ENCODE data around the gene EML1. TPM values are rescaled to one million over a fixed set of nuclear protein-coding genes. Genes with fewer than 3 reads are reported as not detected.

EML1 gene, protein sequence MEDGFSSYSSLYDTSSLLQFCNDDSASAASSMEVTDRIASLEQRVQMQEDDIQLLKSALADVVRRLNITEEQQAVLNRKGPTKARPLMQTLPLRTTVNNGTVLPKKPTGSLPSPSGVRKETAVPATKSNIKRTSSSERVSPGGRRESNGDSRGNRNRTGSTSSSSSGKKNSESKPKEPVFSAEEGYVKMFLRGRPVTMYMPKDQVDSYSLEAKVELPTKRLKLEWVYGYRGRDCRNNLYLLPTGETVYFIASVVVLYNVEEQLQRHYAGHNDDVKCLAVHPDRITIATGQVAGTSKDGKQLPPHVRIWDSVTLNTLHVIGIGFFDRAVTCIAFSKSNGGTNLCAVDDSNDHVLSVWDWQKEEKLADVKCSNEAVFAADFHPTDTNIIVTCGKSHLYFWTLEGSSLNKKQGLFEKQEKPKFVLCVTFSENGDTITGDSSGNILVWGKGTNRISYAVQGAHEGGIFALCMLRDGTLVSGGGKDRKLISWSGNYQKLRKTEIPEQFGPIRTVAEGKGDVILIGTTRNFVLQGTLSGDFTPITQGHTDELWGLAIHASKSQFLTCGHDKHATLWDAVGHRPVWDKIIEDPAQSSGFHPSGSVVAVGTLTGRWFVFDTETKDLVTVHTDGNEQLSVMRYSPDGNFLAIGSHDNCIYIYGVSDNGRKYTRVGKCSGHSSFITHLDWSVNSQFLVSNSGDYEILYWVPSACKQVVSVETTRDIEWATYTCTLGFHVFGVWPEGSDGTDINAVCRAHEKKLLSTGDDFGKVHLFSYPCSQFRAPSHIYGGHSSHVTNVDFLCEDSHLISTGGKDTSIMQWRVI
- 2.0 and 7.9 TPM in 2 replicates for total RNA-seq

DNA sequence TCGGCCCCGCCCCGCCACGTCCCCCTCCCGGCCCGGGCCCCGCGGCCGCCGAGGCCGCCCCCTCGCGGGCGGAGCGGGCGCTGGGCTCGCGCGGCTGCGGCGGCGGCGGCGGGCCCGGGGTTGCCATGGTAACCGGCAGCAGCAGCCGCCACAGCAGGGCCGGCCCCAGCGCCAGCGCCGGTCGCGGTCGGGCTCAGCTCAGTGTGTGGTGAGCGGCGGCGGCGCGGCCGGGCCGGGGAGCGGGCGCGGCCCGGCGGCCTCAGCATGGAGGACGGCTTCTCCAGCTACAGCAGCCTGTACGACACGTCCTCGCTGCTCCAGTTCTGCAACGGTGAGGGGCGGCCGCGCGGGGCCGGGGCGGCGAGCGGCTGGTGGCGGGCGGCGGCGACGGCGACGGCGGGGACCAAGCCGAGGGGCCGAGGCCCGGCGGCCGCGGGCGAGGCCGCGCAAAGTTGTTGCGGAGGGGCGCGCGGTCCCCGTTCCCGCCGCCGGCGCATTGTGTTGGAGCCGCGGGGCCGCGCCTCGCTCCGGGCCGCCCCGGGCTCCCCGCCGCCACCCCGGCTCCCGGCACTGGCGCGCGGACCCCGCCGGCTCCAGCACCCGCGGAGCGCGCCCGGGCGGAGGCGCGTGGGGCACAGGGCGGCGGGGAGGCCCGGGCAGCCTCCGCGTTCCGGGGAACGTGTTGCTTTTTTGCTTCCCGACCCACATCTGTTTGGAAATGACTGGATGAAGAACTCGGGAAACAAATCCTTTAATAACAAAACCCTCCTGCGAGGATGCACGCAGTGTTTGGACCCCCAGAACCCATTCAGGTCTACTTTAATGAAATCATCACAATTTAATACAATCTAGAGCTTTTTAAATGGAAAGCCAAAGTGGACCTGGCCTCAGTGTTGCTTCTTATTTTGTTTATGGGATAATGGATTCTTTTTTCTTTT is at the start of gene EML1:
Gene EML1, plus strand, starts transcription at position 201 of the 938 bp plus-strand sequence. Its CDS starts 64 bp downstream, at position 265.

Other genes with a start within 250 kb of the EML1 start
- 28.5 and 42.3 TPM in 2 replicates for gene CCDC85C, start 189.2 kb upstream of the EML1 start, total RNA-seq
- gene HHIPL1, start 148.3 kb upstream of the EML1 start, total RNA-seq: 0.37 and 0.42 TPM in 2 replicates
- not detected in 2 replicates for gene CYP46A1, start 109.1 kb upstream of the EML1 start, total RNA-seq

Measured in airway epithelial cell (primary cell).